Endodermal cell (in vitro differentiated cells): ENCODE measurements around the gene CFAP77. TPM values are rescaled to one million over a fixed set of nuclear protein-coding genes. Genes with fewer than 3 reads are reported as not detected.
A peak's percentile ranks its signal among the peaks of the same experiment; 100 is the strongest.

Experiments used
- DNase-seq: peaks from one replicate; pipeline ENCODE4 v3.0.0-alpha.2; 2017
- H3K27ac ChIP-seq: 2 replicates; pipeline ENCODE4 v1.5.1; 2013; ENCODE audit warnings: mild to moderate bottlenecking, low read depth, low read length, moderate library complexity
- H3K27me3 ChIP-seq: 2 replicates; pipeline ENCODE4 v1.6.1; 2013; ENCODE audit warnings: mild to moderate bottlenecking, low read length, moderate library complexity; ENCODE audit not compliant: insufficient read depth, control insufficient read depth, poor library complexity, severe bottlenecking
- H3K36me3 ChIP-seq: 2 replicates; pipeline ENCODE4 v1.7.0; 2013; ENCODE audit warnings: mild to moderate bottlenecking, low read length, moderate library complexity; ENCODE audit not compliant: control insufficient read depth, insufficient read depth
- H3K4me1 ChIP-seq: one replicate; pipeline ENCODE4 v1.7.0; 2013; ENCODE audit warnings: low read length; ENCODE audit not compliant: control insufficient read depth, insufficient read depth
- H3K4me3 ChIP-seq: 2 replicates; pipeline ENCODE4 v1.5.1; 2013; ENCODE audit warnings: mild to moderate bottlenecking, low read length, moderate library complexity
- H3K9ac ChIP-seq: 2 replicates; pipeline ENCODE4 v1.6.1; 2013; ENCODE audit warnings: mild to moderate bottlenecking, low read length, moderate library complexity; ENCODE audit not compliant: poor library complexity, severe bottlenecking; ENCODE audit errors: extremely low read depth
- H3K9me3 ChIP-seq: 2 replicates; pipeline ENCODE4 v1.6.1; 2013; ENCODE audit warnings: mild to moderate bottlenecking, low read length, moderate library complexity; ENCODE audit not compliant: control insufficient read depth
- H3K27ac Mint-ChIP-seq: 2 replicates; pipeline ENCODE4 v1.8.0; 2020; ENCODE audit warnings: mixed read lengths
- H3K27me3 Mint-ChIP-seq: 2 replicates; pipeline ENCODE4 v1.8.0; 2021; ENCODE audit warnings: mild to moderate bottlenecking, mixed read lengths; ENCODE audit not compliant: insufficient read depth
- H3K36me3 Mint-ChIP-seq: 2 replicates; pipeline ENCODE4 v1.8.0; 2020; ENCODE audit warnings: low read depth, mixed read lengths
- H3K4me1 Mint-ChIP-seq: 2 replicates; pipeline ENCODE4 v1.8.0; 2020; ENCODE audit warnings: mixed read lengths
- H3K4me3 Mint-ChIP-seq: 2 replicates; pipeline ENCODE4 v1.8.0; 2020; ENCODE audit warnings: mild to moderate bottlenecking, moderate library complexity, mixed read lengths
- H3K9me3 Mint-ChIP-seq: 2 replicates; pipeline ENCODE4 v1.8.0; 2020; ENCODE audit warnings: mild to moderate bottlenecking, mixed read lengths
- WGBS, 2 experiments: methylation state at CpG; one replicate each; pipeline versions ENCODE4 v1.1.5 to v1.1.7; 2013; ENCODE audit warnings: missing lambda C conversion rate in 2 of 2, mixed read lengths in 1 of 2; ENCODE audit not compliant: insufficient coverage in 1 of 2, insufficient read length in 1 of 2; 5-methylcytosine and 5-hydroxymethylcytosine counted together
- total RNA-seq, 2 donors: library from RNA; stranded (reverse); fragmentation: NEBNext Ultra II Directional in 1 of 2; extraction: Animal tissue kit (Norgen Biotek cat#: 25700) in 1 of 2; gene quantifications; 2 replicates in 1 of 2; 3 replicates in 1 of 2; pipeline ENCODE4 v1.2.1, GENCODE V29; 2021
- TF ChIP-seq, protein P1 (sequence below): fragments of 200-600 bp; sonication (generic); conservative IDR thresholded peaks from 2 replicates; pipeline ENCODE4 v1.5.0; 2021; ENCODE audit warnings: antibody characterized with exemption, mild to moderate bottlenecking

The CFAP77 gene
- total RNA-seq, 2 donors from 2014 or later: 1.7 to 2.2 TPM

DNA sequence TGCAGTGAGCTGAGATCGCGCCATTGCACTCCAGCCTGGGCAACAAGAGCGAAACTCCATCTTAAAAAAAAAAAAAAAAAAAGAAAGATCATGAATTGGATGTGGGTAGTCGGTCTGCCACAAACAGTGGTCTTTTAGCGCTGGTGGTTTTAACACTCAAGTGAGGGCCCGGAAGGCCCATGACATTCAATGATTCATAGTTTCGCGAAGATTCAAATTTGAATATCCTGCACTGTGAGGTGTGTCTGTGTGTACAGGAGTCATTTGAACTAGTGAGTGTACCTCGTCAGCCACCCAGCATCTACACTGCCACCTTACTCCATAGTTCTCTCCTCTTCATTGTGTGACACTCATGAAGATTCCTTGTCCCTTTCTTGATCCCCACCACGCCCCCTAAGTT is 41.3 kb downstream of the CFAP77 start:
- no peak overlapping the region for H3K4me3 Mint-ChIP-seq
- H3K27me3 Mint-ChIP-seq: peaks cover 7% of the 10 kb centered on the region

DNA sequence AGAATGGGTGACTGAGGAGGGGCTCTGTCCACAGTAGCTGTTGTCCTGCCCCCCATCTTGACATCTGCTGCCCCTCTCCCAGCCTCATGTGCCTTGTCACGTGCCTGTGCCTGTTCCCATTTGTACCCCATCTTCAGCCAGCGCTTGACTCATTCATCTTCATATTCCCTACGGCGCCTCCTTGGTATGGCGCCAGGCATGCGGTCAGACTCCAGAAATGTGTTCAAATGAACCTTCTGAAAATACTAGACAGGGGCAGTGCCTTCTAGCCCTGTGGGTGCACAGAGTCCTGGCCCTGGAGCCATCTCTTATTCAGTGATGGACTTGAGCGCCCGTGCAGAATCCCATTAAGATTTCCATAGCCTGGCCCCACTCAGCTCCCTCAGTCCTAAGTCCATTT is 46.2 kb downstream of the CFAP77 start:
- TF ChIP-seq, protein P1, sequence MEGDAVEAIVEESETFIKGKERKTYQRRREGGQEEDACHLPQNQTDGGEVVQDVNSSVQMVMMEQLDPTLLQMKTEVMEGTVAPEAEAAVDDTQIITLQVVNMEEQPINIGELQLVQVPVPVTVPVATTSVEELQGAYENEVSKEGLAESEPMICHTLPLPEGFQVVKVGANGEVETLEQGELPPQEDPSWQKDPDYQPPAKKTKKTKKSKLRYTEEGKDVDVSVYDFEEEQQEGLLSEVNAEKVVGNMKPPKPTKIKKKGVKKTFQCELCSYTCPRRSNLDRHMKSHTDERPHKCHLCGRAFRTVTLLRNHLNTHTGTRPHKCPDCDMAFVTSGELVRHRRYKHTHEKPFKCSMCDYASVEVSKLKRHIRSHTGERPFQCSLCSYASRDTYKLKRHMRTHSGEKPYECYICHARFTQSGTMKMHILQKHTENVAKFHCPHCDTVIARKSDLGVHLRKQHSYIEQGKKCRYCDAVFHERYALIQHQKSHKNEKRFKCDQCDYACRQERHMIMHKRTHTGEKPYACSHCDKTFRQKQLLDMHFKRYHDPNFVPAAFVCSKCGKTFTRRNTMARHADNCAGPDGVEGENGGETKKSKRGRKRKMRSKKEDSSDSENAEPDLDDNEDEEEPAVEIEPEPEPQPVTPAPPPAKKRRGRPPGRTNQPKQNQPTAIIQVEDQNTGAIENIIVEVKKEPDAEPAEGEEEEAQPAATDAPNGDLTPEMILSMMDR: no peak
- 93 to 94% methylated on average over 8 of the region's 8 CpGs for WGBS, 2 experiments

More for the DNA sequence above, 41.3 kb downstream of the CFAP77 start:
- DNase-seq: no peak
- Histone ChIP-seq H3K27me3 (no peaks in the 10 kb centered on the region), H3K9me3 (no peaks in the 10 kb centered on the region), H3K4me1 (peaks cover 4% of the 10 kb centered on the region), H3K27ac (no peak overlapping the region), H3K9ac (no peak overlapping the region), H3K36me3 (no peaks in the 10 kb centered on the region), H3K4me3 (no peak overlapping the region)
- Mint-ChIP-seq H3K36me3 (no peaks in the 10 kb centered on the region), H3K9me3 (no peaks in the 10 kb centered on the region), H3K27ac (no peak overlapping the region), H3K4me1 (peaks cover 6% of the 10 kb centered on the region)
- TF ChIP-seq, protein P1: no peak
- WGBS, 2 experiments: 84 to 96% methylated on average over 2 to 7 of the region's 10 CpGs

DNA sequence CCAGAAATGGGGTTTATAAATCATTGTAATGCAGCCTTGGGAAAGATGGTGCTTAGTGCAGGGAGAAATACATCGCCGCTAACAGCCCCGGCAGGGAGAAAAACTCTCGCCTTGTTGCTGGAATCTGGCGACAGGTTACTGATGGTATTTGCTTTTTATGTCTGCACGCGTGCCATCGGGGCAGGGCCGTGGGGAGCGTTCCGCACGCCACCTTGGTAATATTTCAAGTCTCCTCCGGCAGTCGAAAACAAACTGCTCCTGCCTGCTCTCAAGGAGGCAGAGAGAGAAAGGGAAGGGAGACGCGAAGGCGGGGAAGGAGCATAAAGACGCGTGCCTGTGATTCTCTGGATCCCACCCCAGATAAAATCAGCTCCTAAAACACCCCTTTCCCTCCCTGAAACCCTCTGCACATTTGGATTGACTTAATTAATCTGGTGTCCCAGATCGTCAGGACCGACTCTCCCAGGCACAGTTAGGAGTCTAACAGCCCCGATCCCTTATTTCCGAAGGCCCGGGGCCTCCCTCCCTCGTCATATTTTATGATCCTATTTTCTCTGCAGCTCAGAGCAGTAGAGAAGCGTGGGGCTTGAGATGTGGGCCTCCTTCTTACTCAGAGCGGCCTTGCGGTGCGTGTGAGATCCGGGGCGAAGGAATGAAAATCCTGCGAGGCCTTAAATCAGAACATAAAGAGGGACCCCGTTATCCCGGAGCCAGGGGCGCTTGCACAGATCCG is 47.7 kb downstream of the CFAP77 start:
- peaks cover under 1% of the 10 kb centered on the region for H3K27me3 Mint-ChIP-seq
- no peak overlapping the region for H3K4me3 Mint-ChIP-seq
- peaks cover 11% of the 10 kb centered on the region for H3K4me1 Mint-ChIP-seq

More for the DNA sequence above, 46.2 kb downstream of the CFAP77 start:
- no peaks in the 10 kb centered on the region for H3K4me1 ChIP-seq
- DNase-seq: no peak
- Mint-ChIP-seq H3K4me1 (peaks cover 4% of the 10 kb centered on the region), H3K9me3 (no peaks in the 10 kb centered on the region), H3K4me3 (no peak overlapping the region), H3K27ac (no peak overlapping the region), H3K36me3 (no peaks in the 10 kb centered on the region), H3K27me3 (peaks cover 7% of the 10 kb centered on the region)
- H3K9me3 ChIP-seq: no peaks in the 10 kb centered on the region
- no peak overlapping the region for H3K27ac ChIP-seq
- H3K9ac ChIP-seq: no peak overlapping the region
- H3K4me3 ChIP-seq: no peak overlapping the region
- H3K27me3 ChIP-seq: no peaks in the 10 kb centered on the region
- no peaks in the 10 kb centered on the region for H3K36me3 ChIP-seq

More for the DNA sequence above, 47.7 kb downstream of the CFAP77 start:
- no peak for DNase-seq
- Histone ChIP-seq H3K27me3 (no peaks in the 10 kb centered on the region), H3K4me3 (no peak overlapping the region), H3K9me3 (no peaks in the 10 kb centered on the region), H3K36me3 (no peaks in the 10 kb centered on the region), H3K9ac (no peak overlapping the region), H3K4me1 (no peaks in the 10 kb centered on the region), H3K27ac (peak overlapping the region; percentile 44)
- TF ChIP-seq, protein P1: no peak
- Mint-ChIP-seq H3K27ac (peak overlapping the region; percentile 45), H3K36me3 (no peaks in the 10 kb centered on the region), H3K9me3 (no peaks in the 10 kb centered on the region)
- WGBS, 2 experiments: 89 to 97% methylated on average over 28 to 36 of the region's 36 CpGs
